ENCODE results near the gene RSRP1. TPM values are rescaled to one million over a fixed set of nuclear protein-coding genes. Genes with fewer than 3 reads are reported as not detected.

The RSRP1 gene
- total and polyA plus RNA-seq, 2 of the 8 experiments (the other 6 are each of a cell fraction or from before 2014, with no cell fraction given), result 32.9 to 59.4 TPM

- Histone ChIP-seq H3K9me3 (ENCODE audit: insufficient read depth in 2 of 2, low read depth in 1 of 2, low read length in 1 of 2) (no peaks in the 10 kb centered on the region), H3K56ac (replicated peaks; ENCODE audit: insufficient read length, low read depth, low read length) (no peak overlapping the region), H3K9ac (replicated peaks in 1 of 4; ENCODE audit: extremely low read depth in 1 of 4, low read depth in 3 of 4, low read length in 3 of 4) (no peak overlapping the region), H3K36me3 (ENCODE audit: control insufficient read depth in 2 of 4, insufficient read depth in 4 of 4, low read length in 3 of 4) (no peaks in the 10 kb centered on the region), H3K23ac (ENCODE audit: insufficient read length) (no peak overlapping the region), H3K4me2 (ENCODE audit: insufficient read depth in 1 of 2, low read depth in 2 of 2, low read length in 2 of 2) (no peak overlapping the region), H3K79me2 (ENCODE audit: control insufficient read depth in 1 of 2, insufficient read depth in 2 of 2, low read length in 2 of 2) (no peaks in the 10 kb centered on the region), H2AK5ac (ENCODE audit: low read depth, low read length) (no peak overlapping the region), H3K27ac (ENCODE audit: low read depth, low read length) (no peak overlapping the region), H2BK15ac (ENCODE audit: low read length) (no peak overlapping the region), H3K14ac (ENCODE audit: insufficient read length) (no peak overlapping the region), H3K18ac (ENCODE audit: extremely low read depth, low read length) (no peak overlapping the region), H4K8ac (ENCODE audit: extremely low read depth, insufficient read depth, low read length) (no peak overlapping the region), H3K79me1 (ENCODE audit: low read depth, low read length) (no peaks in the 10 kb centered on the region), H2BK20ac (ENCODE audit: low read length) (no peak overlapping the region), H4K5ac (ENCODE audit: insufficient read length, low read depth, low read length) (no peak overlapping the region), H4K91ac (replicated peaks; ENCODE audit: insufficient read length, low read length) (no peak overlapping the region), H3K23me2 (ENCODE audit: low read depth, low read length) (no peaks in the 10 kb centered on the region), H3K4ac (replicated peaks; ENCODE audit: insufficient read length, low read depth, low read length) (no peak overlapping the region), H3K4me1 (replicated peaks in 1 of 4; ENCODE audit: control insufficient read depth in 3 of 4, insufficient read depth in 4 of 4, low read length in 3 of 4) (no peaks in the 10 kb centered on the region; a peak in 1 of 7 replicates), H2BK120ac (replicated peaks; ENCODE audit: low read depth, low read length) (no peak overlapping the region), H2BK12ac (ENCODE audit: low read depth, low read length) (no peak overlapping the region), H2AFZ (ENCODE audit: low read length) (no peak overlapping the region), H2BK5ac (ENCODE audit: low read depth, low read length) (no peak overlapping the region), H3K4me3 (ENCODE audit: extremely low read depth in 1 of 4, insufficient read depth in 2 of 4, low read depth in 3 of 4, low read length in 4 of 4) (no peak overlapping the region), H4K20me1 (replicated peaks in 1 of 2; ENCODE audit: control insufficient read depth in 1 of 2, insufficient read depth in 2 of 2, low read length in 2 of 2) (no peaks in the 10 kb centered on the region), H3K27me3 (replicated peaks in 1 of 4; ENCODE audit: control insufficient read depth in 3 of 4, extremely low read depth in 1 of 4, insufficient read depth in 3 of 4, low read length in 3 of 4) (no peaks in the 10 kb centered on the region)
- ChIA-PET POLR2A (ENCODE audit: partially characterized antibody) (interaction anchor here (0.9 kb wide), 1 partner anchor 8 kb away, joined by 3 read pairs; no protein-coding TSS in a partner anchor), CTCF (ENCODE audit: partially characterized antibody) (interaction anchor here (0.6 kb wide), 1 partner anchor 29 kb away, joined by 3 read pairs; no protein-coding TSS in a partner anchor)
- DNase-seq (ENCODE audit: low read depth in 1 of 2, low spot score in 2 of 2) (no peak), FAIRE-seq (no peak)
- TF ChIP-seq RAD21 (IDR thresholded peaks at IDR 0.05 in 1 of 2, conservative IDR thresholded peaks at IDR 0.05 in 1 of 2; ENCODE audit: low read depth in 2 of 2, low read length in 2 of 2) (no peak), CBX5 (IDR thresholded peaks at IDR 0.05; ENCODE audit: low read depth, low read length) (no peak), TCF12 (IDR thresholded peaks at IDR 0.05; ENCODE audit: low read depth, low read length) (no peak)
- WGBS, 2 experiments (ENCODE audit: extremely low coverage in 1 of 2, insufficient coverage in 1 of 2, insufficient read length in 1 of 2, insufficient replicate concordance in 2 of 2, low coverage in 1 of 2, low lambda C conversion rate in 2 of 2, missing lambda C conversion rate in 1 of 2), result 69% methylated on average over 1 of the region's 1 CpG; no CpG with 5 or more reads in 1 of the 2 experiments
These were observed 39.2 kb downstream of the RSRP1 start for GRCh38 chr1:25208092-25208491.
